ENCODE data around the gene ITGA3. TPM values are rescaled to one million over a fixed set of nuclear protein-coding genes. Genes with fewer than 3 reads are reported as not detected.

Gene ITGA3
- total RNA-seq, 2 donors from 2014 or later = 16.6 to 21.7 TPM

DNA sequence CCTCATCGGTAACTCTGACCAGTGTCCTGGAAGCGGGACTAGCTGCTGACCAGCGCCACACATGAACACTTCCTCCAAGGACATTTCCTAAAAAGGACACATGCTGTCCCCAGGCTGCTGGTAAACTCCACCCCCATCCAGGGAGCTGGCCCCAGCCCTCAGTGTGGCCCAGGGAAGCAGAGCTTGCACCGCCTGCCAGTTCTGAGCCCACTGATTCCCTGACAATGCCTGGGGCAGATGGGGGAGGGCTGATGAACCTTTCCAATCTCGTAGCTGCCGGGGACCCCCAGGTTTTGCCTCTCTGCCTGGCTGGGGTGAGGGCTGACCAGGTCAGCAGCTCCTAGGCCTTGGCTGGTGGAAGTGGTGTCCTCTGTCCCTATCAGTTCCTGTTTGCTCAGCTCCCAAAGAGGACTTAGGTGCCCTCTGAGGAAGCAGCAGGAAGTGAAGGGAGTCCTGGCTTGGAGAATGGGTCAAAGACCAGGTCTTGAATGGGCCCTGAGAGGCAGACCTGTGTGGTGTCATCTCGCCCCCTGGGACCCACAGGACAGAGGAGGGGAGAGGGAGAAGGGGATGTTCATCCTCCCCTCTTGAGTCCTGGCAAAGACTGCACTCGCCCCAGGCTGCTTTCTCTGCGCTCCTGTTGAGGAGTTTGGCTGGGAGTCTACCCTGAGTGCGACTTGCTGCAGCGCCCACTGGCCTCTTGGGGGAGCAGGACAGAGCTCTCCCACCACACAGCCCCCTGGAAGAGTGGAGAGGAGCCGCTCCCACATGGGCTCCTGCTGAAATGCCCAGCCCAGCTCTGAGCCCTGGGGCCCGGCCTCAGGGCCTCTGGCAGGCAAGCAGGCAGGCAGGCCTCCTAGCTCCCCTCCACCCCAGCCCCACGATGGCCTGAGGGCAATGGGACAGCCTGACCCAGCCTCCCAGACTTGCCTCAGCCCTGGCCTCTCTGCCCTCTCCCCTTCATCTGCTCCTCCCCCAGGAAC, 56.1 kb downstream of the ITGA3 start:
- Mint-ChIP-seq H3K9me3 (no peaks in the 10 kb centered on the region), H3K27ac (no peak overlapping the region), H3K36me3 (ENCODE audit: low read depth) (peaks cover 1% of the 10 kb centered on the region), H3K27me3 (ENCODE audit: insufficient read depth) (no peaks in the 10 kb centered on the region), H3K4me1 (peaks cover 14% of the 10 kb centered on the region), H3K4me3 (no peak overlapping the region)
- no peaks in the 10 kb centered on the region for H3K27me3 ChIP-seq (ENCODE audit: control insufficient read depth, insufficient read depth, low read length, poor library complexity, severe bottlenecking)
- no peak overlapping the region for H3K9ac ChIP-seq (ENCODE audit: extremely low read depth, low read length, poor library complexity, severe bottlenecking)
- H3K9me3 ChIP-seq (ENCODE audit: control insufficient read depth, low read length) = no peaks in the 10 kb centered on the region
- no peak overlapping the region for H3K4me3 ChIP-seq (ENCODE audit: low read length)
- H3K27ac ChIP-seq (ENCODE audit: low read depth, low read length) = peak overlapping the region; percentile 77
- DNase-seq = peak; percentile 69
- H3K4me1 ChIP-seq (ENCODE audit: control insufficient read depth, insufficient read depth, low read length) = peaks cover 9% of the 10 kb centered on the region
- WGBS, 2 experiments (ENCODE audit: insufficient coverage in 1 of 2, insufficient read length in 1 of 2) = 58 to 79% methylated on average over 2 to 14 of the region's 14 CpGs
- H3K36me3 ChIP-seq (ENCODE audit: control insufficient read depth, insufficient read depth, low read length) = peaks cover 5% of the 10 kb centered on the region
- TF ChIP-seq, protein P1, sequence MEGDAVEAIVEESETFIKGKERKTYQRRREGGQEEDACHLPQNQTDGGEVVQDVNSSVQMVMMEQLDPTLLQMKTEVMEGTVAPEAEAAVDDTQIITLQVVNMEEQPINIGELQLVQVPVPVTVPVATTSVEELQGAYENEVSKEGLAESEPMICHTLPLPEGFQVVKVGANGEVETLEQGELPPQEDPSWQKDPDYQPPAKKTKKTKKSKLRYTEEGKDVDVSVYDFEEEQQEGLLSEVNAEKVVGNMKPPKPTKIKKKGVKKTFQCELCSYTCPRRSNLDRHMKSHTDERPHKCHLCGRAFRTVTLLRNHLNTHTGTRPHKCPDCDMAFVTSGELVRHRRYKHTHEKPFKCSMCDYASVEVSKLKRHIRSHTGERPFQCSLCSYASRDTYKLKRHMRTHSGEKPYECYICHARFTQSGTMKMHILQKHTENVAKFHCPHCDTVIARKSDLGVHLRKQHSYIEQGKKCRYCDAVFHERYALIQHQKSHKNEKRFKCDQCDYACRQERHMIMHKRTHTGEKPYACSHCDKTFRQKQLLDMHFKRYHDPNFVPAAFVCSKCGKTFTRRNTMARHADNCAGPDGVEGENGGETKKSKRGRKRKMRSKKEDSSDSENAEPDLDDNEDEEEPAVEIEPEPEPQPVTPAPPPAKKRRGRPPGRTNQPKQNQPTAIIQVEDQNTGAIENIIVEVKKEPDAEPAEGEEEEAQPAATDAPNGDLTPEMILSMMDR (conservative IDR thresholded peaks at IDR 0.05) = peak; percentile 16

DNA sequence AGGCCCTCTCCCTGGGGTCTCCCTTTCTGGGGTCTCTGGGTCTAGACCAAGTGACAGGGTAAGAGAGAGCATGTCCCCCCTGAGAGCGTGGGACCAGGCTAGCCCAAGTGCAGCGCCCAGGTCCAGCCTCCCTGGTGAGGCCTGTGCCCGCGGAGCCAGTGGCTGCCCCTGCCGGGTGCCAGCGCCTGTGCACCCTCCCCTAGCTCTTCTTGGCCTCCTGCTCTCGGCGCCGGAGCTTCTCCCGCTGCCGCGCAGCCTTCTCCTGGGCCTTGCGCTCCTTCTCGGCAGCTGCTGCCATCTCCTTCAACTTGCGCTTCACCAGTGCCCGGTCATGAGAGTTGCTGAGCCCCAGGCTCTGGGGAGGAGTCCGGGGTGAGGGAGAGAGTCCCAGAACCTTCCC, 56.8 kb downstream of the ITGA3 start:
- TF ChIP-seq, protein P1 (conservative IDR thresholded peaks at IDR 0.05) = no peak
- 93 to 100% methylated on average over 10 to 17 of the region's 17 CpGs for WGBS, 2 experiments (ENCODE audit: insufficient coverage in 1 of 2, insufficient read length in 1 of 2)
- H3K27me3 ChIP-seq (ENCODE audit: control insufficient read depth, insufficient read depth, low read length, poor library complexity, severe bottlenecking) = no peaks in the 10 kb centered on the region
- peaks cover 14% of the 10 kb centered on the region for H3K4me1 Mint-ChIP-seq
- H3K27me3 Mint-ChIP-seq (ENCODE audit: insufficient read depth) = no peaks in the 10 kb centered on the region
- peak overlapping the region; percentile 48 for H3K27ac Mint-ChIP-seq
- H3K9me3 ChIP-seq (ENCODE audit: control insufficient read depth, low read length) = no peaks in the 10 kb centered on the region
- no peak overlapping the region for H3K4me3 Mint-ChIP-seq
- DNase-seq = no peak
- H3K9me3 Mint-ChIP-seq = no peaks in the 10 kb centered on the region
- H3K4me3 ChIP-seq (ENCODE audit: low read length) = no peak overlapping the region
- H3K36me3 Mint-ChIP-seq (ENCODE audit: low read depth) = peaks cover 1% of the 10 kb centered on the region
- peaks cover 5% of the 10 kb centered on the region for H3K36me3 ChIP-seq (ENCODE audit: control insufficient read depth, insufficient read depth, low read length)
- H3K4me1 ChIP-seq (ENCODE audit: control insufficient read depth, insufficient read depth, low read length) = peaks cover 12% of the 10 kb centered on the region
- no peak overlapping the region for H3K9ac ChIP-seq (ENCODE audit: extremely low read depth, low read length, poor library complexity, severe bottlenecking)
- H3K27ac ChIP-seq (ENCODE audit: low read depth, low read length) = no peak overlapping the region

DNA sequence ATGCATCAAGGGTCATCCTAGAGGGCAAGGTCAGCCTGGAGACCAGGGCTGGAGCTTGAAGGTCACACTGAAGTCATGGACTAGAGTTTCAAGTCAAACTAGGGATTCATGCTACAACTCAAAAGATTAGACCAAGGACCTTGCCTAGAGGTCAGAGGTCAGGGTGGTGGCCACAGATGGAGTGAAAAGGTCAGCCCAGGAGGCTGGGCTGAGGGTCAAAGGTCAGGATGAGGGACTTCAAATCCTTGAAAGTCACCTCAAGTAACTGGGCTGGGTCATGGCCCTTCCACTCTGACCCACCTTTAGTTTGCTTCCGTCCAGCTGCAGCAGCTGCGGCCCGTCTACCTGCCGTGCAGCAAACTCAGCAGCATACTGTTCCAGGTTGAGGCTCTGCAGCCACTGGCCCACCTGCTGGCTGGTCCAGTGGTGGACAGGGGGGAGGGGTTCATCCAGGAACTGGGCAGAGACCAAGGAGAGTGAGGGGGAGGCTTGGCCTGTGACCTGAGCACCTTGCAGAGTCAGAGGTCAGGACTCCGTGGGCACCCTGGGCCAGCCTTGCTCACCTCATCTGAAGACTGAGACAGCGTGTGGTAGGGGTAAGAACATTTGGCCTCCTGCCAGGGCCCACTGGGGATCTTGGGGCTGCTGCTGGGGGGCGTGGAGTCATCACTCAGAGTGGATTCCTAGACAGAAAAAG, 57.9 kb downstream of the ITGA3 start:
- Histone ChIP-seq H3K4me3 (ENCODE audit: low read length) (no peak overlapping the region), H3K9ac (ENCODE audit: extremely low read depth, low read length, poor library complexity, severe bottlenecking) (no peak overlapping the region), H3K36me3 (ENCODE audit: control insufficient read depth, insufficient read depth, low read length) (peaks cover 5% of the 10 kb centered on the region), H3K9me3 (ENCODE audit: control insufficient read depth, low read length) (no peaks in the 10 kb centered on the region), H3K27ac (ENCODE audit: low read depth, low read length) (no peak overlapping the region), H3K4me1 (ENCODE audit: control insufficient read depth, insufficient read depth, low read length) (peaks cover 13% of the 10 kb centered on the region), H3K27me3 (ENCODE audit: control insufficient read depth, insufficient read depth, low read length, poor library complexity, severe bottlenecking) (no peaks in the 10 kb centered on the region)
- TF ChIP-seq, protein P1 (conservative IDR thresholded peaks at IDR 0.05) = no peak
- peaks cover 7% of the 10 kb centered on the region for H3K27me3 Mint-ChIP-seq (ENCODE audit: insufficient read depth)
- peaks cover 1% of the 10 kb centered on the region for H3K36me3 Mint-ChIP-seq (ENCODE audit: low read depth)
- WGBS, 2 experiments (ENCODE audit: insufficient coverage in 1 of 2, insufficient read length in 1 of 2) = 97 to 98% methylated on average over 5 to 7 of the region's 7 CpGs
- peaks cover 14% of the 10 kb centered on the region for H3K4me1 Mint-ChIP-seq
- H3K4me3 Mint-ChIP-seq = no peak overlapping the region
- DNase-seq = no peak
- H3K27ac Mint-ChIP-seq = no peak overlapping the region
- no peaks in the 10 kb centered on the region for H3K9me3 Mint-ChIP-seq

Measured in endodermal cell (in vitro differentiated cells).